Frontal cortex (tissue), 4 donors: ENCODE results near the gene SCRN1. TPM values are rescaled to one million over a fixed set of nuclear protein-coding genes. Genes with fewer than 3 reads are reported as not detected.
A peak's percentile ranks its signal among the peaks of the same experiment; 100 is the strongest.

ENCODE experiments used
- DNase-seq, 2 donors: peaks; one replicate each; pipeline ENCODE4 v3.0.0; 2012; ENCODE audit warnings: low spot score in 2 of 2
- FAIRE-seq: peaks from 2 replicates; lab custom pipeline; 2012; peaks lifted over from hg19 to GRCh38; lab: Jason Lieb, UNC
- total RNA-seq: library from RNA; depleted of rRNA; stranded (reverse); fragments of >200 nt; gene quantifications from one replicate; pipeline ENCODE4 v1.2.3, GENCODE V29; 2014
- donor health status: control.
- donor health status: control.
- donor health status: control.

The SCRN1 gene, protein sequence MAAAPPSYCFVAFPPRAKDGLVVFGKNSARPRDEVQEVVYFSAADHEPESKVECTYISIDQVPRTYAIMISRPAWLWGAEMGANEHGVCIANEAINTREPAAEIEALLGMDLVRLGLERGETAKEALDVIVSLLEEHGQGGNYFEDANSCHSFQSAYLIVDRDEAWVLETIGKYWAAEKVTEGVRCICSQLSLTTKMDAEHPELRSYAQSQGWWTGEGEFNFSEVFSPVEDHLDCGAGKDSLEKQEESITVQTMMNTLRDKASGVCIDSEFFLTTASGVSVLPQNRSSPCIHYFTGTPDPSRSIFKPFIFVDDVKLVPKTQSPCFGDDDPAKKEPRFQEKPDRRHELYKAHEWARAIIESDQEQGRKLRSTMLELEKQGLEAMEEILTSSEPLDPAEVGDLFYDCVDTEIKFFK
- total RNA-seq, result 88.5 TPM

DNA sequence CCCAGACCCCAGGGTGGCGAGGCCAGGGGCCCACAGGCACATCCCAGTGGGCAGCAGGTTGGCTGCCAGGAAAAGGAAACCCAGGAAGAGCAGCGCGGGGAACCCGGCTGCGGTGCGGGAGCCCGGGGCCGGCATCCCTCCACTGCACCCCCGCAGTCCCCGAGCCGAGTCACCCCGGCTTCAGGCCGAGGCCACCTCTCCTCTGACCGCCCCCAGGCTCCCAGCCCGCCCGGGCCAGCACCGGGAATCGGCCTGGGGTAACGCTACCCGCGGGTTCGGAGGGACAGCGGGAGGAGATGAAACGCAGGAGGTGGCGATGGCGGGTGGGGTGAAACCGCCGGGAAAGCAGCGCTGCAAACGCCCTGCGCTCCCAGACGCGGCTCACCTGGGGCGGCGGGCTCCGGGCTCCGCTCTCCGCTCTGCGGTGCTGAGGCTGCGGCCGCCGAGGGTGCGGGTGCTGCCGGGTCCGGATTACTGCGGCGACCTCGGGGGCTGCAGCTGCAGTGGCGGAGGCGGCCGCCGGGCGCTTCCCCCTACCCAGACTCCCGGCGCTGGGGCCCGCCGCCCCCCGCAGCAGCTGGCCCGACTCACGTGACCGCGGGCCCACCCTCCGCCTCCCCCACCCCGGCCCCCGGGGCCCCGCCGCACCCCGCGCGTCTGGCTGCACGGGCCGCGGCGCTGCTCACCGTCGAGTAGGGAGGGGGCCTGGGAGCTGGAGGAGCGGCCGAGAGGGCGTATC, at the start of gene SCRN1:
TSS of gene SCRN1 (minus strand) at position 545 of the 739 bp plus-strand sequence. CDS start 20,734 bp downstream, outside the sequence.
- DNase-seq (peak; percentile 84 to 90), FAIRE-seq (no peak)

DNA sequence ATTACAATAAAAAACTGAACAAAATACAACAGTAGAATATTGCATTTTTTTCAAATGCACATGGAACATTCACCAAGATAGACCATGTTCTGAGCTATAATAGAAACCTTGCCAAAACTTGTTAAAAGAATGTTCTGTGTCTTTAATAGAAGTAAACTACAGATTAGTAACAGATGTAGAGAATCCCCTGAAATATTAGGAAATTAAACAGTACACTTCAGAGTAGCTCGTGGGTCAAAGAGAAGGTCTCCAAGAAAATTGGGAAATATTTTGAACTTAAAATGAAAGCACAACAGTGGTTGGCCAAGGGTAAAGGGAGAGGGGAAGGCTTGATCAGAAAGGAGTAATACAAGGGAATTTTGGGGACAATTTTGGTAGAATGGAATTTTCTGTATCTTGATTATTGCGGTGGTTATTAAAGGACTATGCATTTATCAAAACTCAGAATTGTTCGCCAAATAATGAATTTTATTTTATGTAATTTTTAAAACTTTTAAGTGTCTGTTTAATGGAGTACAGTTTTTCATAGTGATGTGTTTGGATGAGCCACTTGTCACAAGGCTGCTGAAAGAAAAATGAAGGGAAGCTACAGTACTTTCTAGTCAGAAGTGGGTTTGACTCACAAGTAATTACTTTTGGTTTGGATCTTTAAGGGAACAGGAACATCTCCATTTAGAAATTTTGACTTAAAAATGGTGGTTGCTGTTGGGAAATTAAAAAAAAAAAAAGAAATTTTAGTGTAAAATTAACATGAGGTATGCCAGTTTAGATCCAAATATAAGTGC, 48.8 kb upstream of the SCRN1 start:
- FAIRE-seq (no peak), DNase-seq (no peak)

DNA sequence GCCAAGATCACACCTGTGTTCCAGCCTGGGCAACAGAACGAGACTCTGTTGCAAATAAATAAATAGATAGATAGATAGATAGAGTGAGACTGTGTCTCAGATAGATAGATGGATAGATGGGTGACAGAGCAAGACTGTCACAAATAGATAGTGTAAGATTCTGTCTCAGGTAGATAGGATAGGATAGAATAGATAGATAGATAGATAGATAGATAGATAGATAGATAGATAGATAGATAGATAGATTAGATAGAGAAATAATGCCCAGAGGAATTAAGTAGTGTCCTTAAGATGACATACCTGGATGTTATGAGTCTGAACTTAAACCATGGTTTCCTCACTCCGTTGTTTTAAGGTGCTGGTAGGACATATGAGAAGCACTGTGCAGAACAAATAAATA, 46.6 kb upstream of the SCRN1 start:
- FAIRE-seq, result no peak
- no peak for DNase-seq

DNA sequence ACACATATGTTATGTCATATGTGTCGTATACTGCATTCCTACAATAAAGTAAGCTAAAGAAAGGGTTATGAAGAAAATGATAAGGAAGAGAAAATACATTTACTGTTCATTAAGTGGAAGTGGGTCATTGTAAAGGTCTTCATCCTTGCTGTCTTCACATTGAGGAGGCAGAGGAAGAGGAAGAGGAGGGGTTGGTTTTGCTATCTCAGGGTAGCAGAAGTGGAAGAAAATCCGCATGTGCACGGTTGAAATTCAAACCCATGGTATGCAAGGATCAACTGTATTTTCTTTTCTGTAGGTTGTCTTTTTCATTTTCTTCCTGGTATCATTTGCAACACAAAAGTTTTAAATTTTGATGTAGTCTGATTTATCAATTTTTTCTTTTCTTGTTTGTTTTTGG, 44.9 kb upstream of the SCRN1 start:
- FAIRE-seq (no peak), DNase-seq (no peak)

DNA sequence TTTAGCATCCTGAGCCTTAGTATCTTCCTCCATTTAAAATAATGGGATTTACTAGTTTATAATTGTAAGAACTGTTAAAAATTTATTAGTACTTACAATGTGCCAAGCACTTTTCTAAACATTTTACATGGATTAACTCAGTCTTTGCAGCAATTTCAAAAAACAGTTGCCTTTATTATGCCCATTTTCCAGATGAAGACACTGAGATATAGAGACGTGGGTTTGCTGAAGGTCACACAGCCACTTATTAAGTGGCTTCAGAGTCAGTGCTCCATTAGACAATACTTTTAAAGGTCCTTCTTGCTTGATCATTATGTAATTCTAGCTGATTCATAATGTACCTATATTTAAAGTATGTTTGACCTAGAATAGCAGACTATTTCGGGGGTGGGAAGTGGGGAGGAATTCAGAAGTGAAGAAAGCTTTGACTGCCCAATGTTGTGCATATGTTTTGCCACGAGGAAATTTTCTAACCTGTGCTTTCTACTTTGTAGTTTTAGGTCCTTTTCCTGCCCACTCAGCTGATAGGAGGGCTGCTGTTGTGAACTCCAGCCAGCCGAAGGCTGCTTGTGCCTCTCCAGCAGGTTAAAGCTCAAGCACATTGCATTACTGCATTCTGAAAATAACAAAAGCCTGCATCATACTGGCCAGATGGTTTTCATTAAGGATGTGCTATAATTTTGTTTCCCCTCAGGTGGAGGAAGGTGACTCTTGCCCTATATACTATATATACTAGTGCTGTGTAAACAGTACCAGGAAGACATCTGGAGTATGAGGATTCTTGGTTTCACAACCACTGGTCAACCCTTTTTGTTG, 42.9 kb upstream of the SCRN1 start:
- no peak for FAIRE-seq
- DNase-seq, result no peak

DNA sequence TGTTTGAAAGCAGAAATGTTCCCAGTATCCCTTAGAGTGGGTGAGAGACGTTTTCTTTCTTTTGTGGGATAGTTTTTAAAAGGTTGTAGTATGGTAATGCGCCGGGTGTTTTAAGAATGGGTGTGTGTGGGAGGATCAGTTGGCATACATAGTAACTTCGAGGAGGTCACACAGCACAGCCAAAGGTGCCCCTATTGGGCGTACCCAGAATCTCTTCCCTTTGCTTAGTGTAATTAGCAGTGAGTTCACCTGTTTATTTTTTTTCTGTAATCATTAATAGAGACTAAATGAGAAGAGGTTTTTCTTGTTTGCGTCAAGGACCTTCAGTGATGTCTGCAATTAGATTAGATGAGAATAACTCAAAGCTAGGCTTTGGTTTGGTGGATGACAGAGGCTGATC, 40.1 kb upstream of the SCRN1 start:
- FAIRE-seq, result no peak
- DNase-seq, result no peak

DNA sequence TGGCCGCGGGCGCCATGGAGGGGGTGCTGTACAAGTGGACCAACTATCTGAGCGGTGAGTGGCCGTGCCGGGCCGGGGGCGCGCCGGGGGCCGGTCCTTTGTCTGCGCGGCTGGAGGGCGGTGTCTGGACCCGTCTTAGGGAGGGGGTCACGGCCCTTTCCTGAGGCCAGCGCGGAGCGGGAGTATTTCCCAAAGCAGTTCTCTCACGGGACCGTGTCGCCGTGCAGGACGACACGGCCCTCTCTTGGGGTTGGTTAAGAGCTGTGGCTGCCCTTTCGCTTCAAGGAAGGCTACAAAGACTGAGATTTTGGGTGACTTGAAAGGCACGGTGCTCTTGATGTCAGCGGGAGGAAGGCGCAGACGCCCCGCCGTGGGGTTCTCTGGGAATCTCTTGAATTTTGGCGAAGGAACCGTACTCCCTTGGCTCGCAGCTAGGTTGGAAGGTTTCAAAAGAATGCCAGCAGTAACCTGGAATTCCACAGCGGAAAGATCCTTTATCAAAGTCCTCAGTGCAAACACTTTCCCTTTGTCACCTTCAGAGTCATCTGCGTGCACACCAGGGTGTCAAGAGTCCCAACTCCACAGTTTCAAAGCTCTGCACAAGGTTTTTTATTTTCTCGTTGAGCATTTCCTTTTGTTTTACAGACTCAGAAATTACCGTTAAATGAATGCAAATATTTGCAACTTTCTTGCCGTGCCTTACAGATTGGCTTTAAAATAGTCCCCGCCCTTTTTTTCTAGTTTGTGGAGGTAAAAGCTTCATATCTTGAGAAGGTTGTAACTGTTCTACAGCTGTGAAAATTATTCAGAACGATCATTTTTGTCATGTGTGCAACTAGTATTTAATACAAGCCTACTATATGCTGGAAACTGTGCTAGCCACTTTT, 39.4 kb upstream of the SCRN1 start:
- peak in 1 of 2 donors; percentile 35 for DNase-seq
- FAIRE-seq, result no peak

DNA sequence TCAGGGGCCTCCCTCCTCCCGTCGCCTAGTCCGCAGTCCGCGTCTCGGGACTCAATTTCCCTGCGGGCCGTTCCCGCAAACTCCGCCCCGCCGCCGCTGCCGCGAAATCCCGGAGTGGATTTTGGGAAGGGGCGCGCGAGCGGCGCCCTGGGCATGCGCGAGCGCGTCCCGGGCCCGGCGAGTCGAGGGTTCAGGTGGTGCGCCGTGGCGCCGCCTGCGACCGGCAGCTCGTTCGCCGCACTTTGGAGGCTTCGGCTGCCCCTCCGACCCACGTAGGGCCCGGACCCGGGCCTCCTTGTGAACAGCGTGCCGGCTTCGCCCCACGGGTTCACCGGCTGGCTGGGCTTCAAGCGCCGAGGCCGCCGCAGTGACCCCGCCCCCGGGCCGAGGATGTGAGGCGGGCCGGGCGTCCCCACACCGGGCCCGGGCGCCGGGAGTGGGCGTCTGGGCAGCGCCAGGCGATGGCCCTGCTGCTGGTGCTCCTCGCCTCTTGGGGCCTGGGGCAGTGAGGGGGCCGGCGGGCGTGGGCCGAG, 38.7 kb upstream of the SCRN1 start, which contains the start of gene PLEKHA8:
TSS of gene PLEKHA8 (plus strand) at position 197 of the 533 bp plus-strand sequence. CDS start 351 bp downstream, outside the sequence.
- FAIRE-seq (no peak), DNase-seq (peak; percentile 83 to 93)

DNA sequence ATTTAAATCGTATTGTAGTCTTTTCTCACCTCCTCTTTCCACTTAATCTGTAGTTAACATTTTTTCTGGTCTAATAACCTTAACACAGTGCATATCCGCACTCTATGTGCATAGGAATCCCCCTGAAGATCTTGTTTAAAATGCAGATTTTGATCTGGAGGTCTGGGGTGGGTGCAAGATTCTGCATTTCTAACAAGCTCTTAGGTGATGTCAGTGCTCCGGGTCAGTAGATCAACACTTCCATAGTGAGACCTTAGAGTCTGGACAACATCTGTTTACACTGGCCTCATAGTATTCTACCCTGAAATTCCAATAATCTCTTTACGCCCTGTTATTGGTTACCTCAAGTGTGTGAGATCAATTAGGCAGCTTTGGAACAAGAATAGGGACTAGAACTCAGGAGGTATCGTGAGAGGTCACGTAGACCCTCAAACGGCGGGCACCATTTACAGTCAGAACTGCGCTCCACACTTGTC, 38.2 kb upstream of the SCRN1 start:
- DNase-seq (peak in 1 of 2 donors; percentile 11), FAIRE-seq (no peak)

DNA sequence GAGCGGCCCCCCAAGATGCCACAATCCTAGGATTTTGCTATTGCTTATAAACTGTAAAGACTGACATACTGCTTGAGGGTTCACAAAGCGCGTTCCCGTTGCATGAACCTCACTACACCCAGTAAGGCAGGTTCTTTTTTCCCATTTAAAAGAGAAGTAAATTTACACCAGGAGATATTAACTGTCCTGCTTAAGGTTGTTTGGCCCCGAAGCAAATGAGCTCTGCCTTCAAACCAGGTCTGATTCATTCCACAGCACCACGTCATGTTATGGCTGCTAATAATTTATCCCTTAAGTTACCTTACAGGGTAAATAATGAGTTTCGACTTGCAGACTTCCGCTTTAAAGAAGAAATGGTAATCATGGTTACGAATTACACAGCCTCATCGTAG, 37.5 kb upstream of the SCRN1 start:
- FAIRE-seq (no peak), DNase-seq (peak in 1 of 2 donors; percentile 29)

DNA sequence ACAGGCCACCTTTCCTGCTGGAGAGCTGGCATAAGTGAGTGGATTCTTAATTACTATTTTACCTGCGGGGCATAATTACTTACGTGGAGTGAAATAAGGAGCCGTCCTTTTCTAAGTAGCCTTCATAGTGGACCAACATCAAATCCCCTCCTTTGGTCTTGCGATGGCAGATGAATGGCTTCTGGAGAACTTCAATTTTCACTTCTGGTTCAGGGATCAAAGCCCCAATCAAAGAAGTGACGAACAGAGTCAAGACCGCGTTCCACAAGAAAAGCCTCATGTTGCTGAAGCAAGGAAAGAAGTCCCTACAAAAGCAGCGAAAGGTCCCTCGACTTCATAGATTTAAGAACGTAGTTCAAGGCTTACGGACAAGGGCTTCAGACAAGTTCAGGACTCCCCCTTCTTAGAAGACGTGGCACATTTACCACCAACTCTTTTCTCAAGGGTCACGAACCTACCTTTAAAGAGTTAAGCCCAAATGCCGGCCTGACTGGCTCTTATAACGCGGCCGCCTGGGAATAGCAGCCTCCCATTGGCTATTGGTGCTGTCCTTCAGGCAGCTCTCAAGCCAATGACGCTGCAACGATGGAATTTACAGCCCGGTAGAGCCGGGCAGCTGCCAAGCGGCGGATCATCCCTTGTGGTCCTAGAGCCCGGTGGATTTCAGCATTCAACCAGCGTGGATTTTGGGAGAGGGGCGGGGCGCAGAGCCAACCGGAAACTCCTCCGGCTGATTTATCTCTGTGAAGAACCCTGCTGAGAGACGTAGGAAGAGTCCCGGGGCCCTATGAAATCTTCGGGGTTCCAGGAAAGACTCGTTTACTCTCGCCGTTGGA, 36.8 kb upstream of the SCRN1 start, which contains the start of gene FKBP14:
TSS of gene FKBP14 (minus strand) at position 474 of the 836 bp plus-strand sequence. CDS start at position 280, 194 bp downstream.
- DNase-seq (peak; percentile 84 to 85), FAIRE-seq (peak; percentile 69)

DNA sequence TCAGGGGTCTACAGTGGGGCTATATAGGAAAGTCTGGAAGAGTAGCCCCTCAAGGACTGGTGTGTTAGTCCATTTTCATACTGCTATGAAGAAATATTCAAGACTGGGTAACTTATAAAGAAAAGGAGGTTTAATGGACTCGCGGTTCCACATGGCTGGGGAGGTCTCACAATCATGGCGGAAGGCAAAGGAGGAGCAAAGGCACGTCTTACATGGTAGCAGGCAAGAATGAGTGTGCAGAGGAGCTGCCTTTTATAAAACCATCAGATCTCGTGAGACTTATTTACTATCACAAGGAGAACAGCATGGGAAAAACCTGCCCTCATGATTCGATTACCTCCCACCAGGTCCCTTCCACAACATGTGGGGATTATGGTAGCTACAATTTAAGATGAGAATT, 33.9 kb upstream of the SCRN1 start:
- no peak for FAIRE-seq
- no peak for DNase-seq

DNA sequence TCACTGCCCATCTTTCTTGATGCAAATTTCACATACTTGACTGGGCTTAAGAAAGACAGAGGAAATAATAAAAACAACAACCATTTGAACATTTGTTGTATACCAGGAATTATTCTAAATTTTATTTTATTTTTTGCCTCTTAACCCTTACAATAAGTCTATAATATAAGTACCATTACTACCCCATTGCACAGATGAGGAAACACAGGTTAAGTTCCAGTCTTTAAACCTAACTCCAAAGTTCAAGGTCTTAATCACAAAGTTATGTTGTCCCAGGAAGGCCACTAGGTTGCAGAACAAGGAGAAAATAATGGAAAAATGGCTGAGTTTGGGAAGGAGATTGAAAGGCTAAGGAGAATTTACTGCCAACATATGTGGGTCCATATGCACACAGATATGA, 33.4 kb upstream of the SCRN1 start:
- DNase-seq (no peak), FAIRE-seq (no peak)

DNA sequence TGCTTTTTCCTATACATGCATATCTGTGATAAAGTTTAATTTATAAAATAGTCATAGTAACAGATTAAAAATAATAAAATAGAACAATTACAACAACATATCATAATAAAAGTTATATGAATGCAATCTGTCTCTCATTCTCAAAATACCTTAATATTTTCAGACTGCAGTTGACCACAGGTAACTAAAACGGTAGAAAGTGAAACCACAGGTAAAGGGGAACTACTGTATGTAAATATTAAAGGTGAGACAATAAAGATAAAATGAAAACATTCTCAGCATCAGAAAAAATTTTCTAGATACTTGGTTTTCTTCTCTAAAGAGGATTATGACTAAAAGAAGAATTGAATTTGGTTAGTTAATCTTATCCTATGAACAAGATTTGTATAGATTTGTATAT, 30.9 kb upstream of the SCRN1 start:
- FAIRE-seq (no peak), DNase-seq (no peak)

DNA sequence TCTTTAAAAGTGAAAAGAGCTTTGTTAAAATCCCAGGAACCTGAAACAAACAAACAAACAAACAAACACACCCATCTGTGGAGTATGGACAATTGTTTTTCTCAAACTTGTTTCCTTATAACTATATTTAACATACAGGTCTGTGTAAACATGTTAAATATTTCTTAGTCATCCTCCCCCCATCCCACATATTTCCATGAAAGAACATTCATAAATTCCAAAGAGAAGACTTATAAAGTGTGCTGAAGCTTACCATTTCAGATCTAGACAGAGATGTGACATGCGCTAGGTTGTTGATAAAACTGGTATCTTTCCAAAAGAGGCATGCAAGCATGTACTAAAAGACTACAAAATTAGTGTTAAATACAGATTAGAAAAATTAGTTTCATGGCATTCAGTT, 30.4 kb upstream of the SCRN1 start:
- DNase-seq (no peak), FAIRE-seq (no peak)

DNA sequence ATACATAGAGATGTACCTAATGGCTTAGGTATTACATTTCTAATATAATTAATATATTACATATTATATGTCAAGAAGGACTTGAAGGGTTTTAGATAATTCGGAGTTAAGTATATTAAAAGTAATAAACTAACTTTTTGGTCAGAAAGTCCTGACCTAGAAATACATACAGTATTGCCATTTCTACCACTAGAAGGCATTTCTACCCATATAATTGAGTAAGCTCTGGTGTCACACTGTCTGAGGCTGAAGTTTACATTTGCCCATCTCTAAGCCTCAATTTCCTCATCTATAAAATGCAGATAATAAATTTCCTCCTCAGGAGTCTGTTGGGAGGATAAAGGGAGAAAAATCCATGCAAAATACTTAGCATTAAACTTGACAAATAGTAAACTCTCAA, 29.8 kb upstream of the SCRN1 start:
- DNase-seq (no peak), FAIRE-seq (no peak)

DNA sequence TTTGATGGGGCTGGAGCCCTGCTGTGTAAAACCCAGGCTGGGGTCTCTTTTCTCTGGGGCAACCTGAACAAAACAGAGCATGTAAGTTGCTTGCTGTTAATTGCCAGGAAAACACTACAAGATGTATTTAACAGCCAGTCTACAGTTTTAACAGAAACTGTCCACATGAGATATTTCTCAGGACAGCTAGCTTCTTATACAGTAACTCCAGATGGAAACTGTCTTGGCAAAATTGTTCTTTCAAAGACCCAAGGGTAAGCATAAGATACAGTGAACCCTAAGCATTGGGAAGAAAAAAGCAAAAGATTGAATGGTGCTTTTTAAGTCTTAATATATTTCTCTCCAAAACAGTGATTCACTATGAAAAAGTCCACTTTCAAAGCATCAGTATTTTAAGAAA, 28.9 kb upstream of the SCRN1 start:
- FAIRE-seq, result no peak
- no peak for DNase-seq
